ENCODE results near the gene RABAC1.

GRCh38 chr19:41987141-41987860, 28.2 kb upstream of the RABAC1 start:
- TF ChIP-seq TSHZ2 (CRISPR knock-in tag; IDR thresholded peaks at IDR 0.05) (no peak), TCF4 (CRISPR knock-in tag; IDR thresholded peaks at IDR 0.05; ENCODE audit: borderline replicate concordance) (no peak), ESRRG (CRISPR knock-in tag; IDR thresholded peaks at IDR 0.05) (no peak)

Data from SK-N-SH treated with all-trans-retinoic acid at 6 μM for 48 hours (cell line).